Osteoblast (primary cell): ENCODE results near the gene APRT. TPM values are rescaled to one million over a fixed set of nuclear protein-coding genes. Genes with fewer than 3 reads are reported as not detected.

Source experiments
- DNase-seq: peaks from one replicate; pipeline ENCODE4 v3.0.0; 2011; ENCODE audit warnings: low spot score, mixed read lengths; ENCODE audit not compliant: insufficient read length; ENCODE audit errors: missing footprints
- H2AFZ ChIP-seq: 2 replicates; pipeline ENCODE4 v1.6.0; 2011; ENCODE audit warnings: mild to moderate bottlenecking, low read length
- H3K27ac ChIP-seq: 2 replicates; pipeline ENCODE4 v1.5.1; 2011; ENCODE audit warnings: mild to moderate bottlenecking, low read depth, low read length, moderate library complexity
- H3K27me3 ChIP-seq: 2 replicates; pipeline ENCODE4 v1.6.0; 2012; ENCODE audit warnings: mild to moderate bottlenecking, control low read depth, inconsistent platforms, low read length, moderate library complexity; ENCODE audit not compliant: insufficient read depth
- H3K36me3 ChIP-seq: 2 replicates; pipeline ENCODE4 v1.5.1; 2011; ENCODE audit warnings: mild to moderate bottlenecking, low read length, control low read depth, moderate library complexity; ENCODE audit not compliant: insufficient read depth
- H3K4me1 ChIP-seq: 2 replicates; pipeline ENCODE4 v1.5.1; 2011; ENCODE audit warnings: mild to moderate bottlenecking, low read length, control low read depth, moderate library complexity; ENCODE audit not compliant: insufficient read depth
- H3K4me2 ChIP-seq: 2 replicates; pipeline ENCODE4 v1.6.0; 2011; ENCODE audit warnings: mild to moderate bottlenecking, low read length; ENCODE audit not compliant: insufficient read depth
- H3K4me3 ChIP-seq: fragments of 200-600 bp; sonication (generic); 3 replicates; pipeline ENCODE4 v1.5.1; 2012; ENCODE audit warnings: mild to moderate bottlenecking, low read length, inconsistent platforms; ENCODE audit not compliant: insufficient read depth
- H3K79me2 ChIP-seq: 2 replicates; pipeline ENCODE4 v1.6.0; 2012; ENCODE audit warnings: mild to moderate bottlenecking, low read length, control low read depth, inconsistent platforms; ENCODE audit not compliant: insufficient read depth
- H3K9me3 ChIP-seq: 2 replicates; pipeline ENCODE4 v1.5.1; 2011; ENCODE audit warnings: low read depth, low read length, control low read depth
- H4K20me1 ChIP-seq: 2 replicates; pipeline ENCODE4 v1.6.0; 2012; ENCODE audit warnings: mild to moderate bottlenecking, low read length, control low read depth; ENCODE audit not compliant: insufficient read depth
- total RNA-seq: library from RNA; depleted of rRNA; stranded (reverse); fragments of >200 nt; gene quantifications from 2 replicates; pipeline ENCODE4 v1.2.3, GENCODE V29; 2012
- TF ChIP-seq, protein P1 (sequence below): IDR thresholded peaks from 2 replicates; pipeline ENCODE4 v1.5.1; 2011; ENCODE audit warnings: mild to moderate bottlenecking, low read depth, low read length, moderate library complexity; ENCODE audit errors: extremely low read depth

The APRT gene
- total RNA-seq, 1 donor, result 53.6 TPM

GRCh38 chr16:88828711-88829110 is 17.0 kb upstream of the APRT start:
- H3K9me3 ChIP-seq, result no peaks in the 10 kb centered on the region
- no peak overlapping the region for H3K4me3 ChIP-seq
- no peaks in the 10 kb centered on the region for H4K20me1 ChIP-seq
- H2AFZ ChIP-seq, result no peak overlapping the region
- TF ChIP-seq, protein P1, sequence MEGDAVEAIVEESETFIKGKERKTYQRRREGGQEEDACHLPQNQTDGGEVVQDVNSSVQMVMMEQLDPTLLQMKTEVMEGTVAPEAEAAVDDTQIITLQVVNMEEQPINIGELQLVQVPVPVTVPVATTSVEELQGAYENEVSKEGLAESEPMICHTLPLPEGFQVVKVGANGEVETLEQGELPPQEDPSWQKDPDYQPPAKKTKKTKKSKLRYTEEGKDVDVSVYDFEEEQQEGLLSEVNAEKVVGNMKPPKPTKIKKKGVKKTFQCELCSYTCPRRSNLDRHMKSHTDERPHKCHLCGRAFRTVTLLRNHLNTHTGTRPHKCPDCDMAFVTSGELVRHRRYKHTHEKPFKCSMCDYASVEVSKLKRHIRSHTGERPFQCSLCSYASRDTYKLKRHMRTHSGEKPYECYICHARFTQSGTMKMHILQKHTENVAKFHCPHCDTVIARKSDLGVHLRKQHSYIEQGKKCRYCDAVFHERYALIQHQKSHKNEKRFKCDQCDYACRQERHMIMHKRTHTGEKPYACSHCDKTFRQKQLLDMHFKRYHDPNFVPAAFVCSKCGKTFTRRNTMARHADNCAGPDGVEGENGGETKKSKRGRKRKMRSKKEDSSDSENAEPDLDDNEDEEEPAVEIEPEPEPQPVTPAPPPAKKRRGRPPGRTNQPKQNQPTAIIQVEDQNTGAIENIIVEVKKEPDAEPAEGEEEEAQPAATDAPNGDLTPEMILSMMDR, result no peak
- DNase-seq, result no peak
- no peaks in the 10 kb centered on the region for H3K36me3 ChIP-seq
- H3K4me2 ChIP-seq, result no peak overlapping the region
- H3K27ac ChIP-seq, result no peak overlapping the region
- H3K4me1 ChIP-seq, result no peaks in the 10 kb centered on the region
- H3K27me3 ChIP-seq, result no peaks in the 10 kb centered on the region
- H3K79me2 ChIP-seq, result no peaks in the 10 kb centered on the region

DNA sequence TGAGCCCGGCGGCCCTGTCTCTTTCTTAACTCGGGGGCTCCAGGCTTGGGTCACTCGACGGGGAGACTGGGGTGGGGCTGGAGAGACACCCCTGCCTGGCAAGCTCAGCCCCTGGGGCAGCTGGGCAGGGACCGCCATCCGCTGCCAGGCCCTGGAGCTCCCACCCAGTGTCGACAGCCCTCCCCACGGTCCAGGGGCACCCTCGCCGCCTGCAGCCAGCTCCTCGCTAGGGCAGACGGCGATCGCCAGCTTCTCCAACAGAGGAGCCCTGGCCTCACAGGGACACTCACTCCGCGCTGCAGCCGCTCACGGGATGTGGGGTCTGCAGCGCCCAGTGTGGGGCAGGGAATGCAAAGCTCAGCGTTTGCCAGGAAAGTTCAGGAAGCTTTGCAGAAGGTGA is 16.0 kb upstream of the APRT start:
- TF ChIP-seq, protein P1, result no peak

DNA sequence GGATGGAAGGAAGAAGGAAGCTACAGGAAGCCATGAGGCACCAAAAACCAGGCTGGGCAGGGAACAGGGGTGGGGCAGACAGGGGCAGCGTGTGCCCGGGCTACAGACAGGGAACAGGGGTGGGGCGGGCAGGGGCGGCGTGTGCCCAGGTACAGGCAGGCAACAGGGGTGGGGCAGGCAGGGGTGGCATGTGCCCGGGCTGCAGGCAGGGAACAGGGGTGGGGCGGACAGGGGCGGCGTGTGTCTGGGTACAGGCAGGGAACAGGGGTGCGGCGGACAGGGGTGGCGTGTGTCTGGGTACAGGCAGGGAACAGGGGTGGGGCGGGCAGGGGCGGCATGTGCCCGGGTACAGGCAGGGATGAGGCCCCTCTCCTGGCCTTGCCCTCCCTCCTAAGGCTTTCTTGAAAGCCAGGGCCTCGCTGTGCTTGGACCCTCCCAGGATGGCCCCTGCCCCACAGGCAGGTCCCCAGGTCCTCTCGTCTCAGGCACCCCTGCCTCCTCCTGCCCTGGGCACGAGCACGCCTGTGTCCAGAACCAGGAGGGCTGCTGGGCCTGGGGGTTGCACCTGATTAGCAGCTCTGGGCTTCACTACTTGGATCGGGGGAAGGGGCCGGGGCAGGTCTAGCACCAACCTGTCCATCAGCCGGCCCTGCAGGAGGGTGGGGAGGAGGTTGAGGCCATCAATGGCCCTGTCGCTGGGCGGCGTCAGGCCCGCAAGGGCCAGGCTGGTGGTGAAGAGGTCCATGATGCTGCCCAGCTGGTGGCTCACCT is 14.5 kb upstream of the APRT start:
- TF ChIP-seq, protein P1, result no peak
- H3K4me1 ChIP-seq, result no peaks in the 10 kb centered on the region

More for the DNA sequence above, 16.0 kb upstream of the APRT start:
- no peak overlapping the region for H3K4me3 ChIP-seq
- no peaks in the 10 kb centered on the region for H3K27me3 ChIP-seq
- H2AFZ ChIP-seq, result no peak overlapping the region
- no peaks in the 10 kb centered on the region for H3K79me2 ChIP-seq
- no peaks in the 10 kb centered on the region for H4K20me1 ChIP-seq
- H3K36me3 ChIP-seq, result no peaks in the 10 kb centered on the region
- DNase-seq, result no peak
- H3K4me1 ChIP-seq, result no peaks in the 10 kb centered on the region
- no peak overlapping the region for H3K27ac ChIP-seq
- no peak overlapping the region for H3K4me2 ChIP-seq
- H3K9me3 ChIP-seq, result no peaks in the 10 kb centered on the region

GRCh38 chr16:88825146-88825545 is 13.4 kb upstream of the APRT start:
- DNase-seq, result no peak
- H3K4me2 ChIP-seq, result no peak overlapping the region
- TF ChIP-seq, protein P1, result no peak
- no peak overlapping the region for H3K4me3 ChIP-seq
- H3K9me3 ChIP-seq, result no peaks in the 10 kb centered on the region
- no peaks in the 10 kb centered on the region for H3K36me3 ChIP-seq
- no peak overlapping the region for H3K27ac ChIP-seq
- H3K4me1 ChIP-seq, result no peaks in the 10 kb centered on the region
- no peaks in the 10 kb centered on the region for H4K20me1 ChIP-seq
- H3K79me2 ChIP-seq, result no peaks in the 10 kb centered on the region
- no peaks in the 10 kb centered on the region for H3K27me3 ChIP-seq
- no peak overlapping the region for H2AFZ ChIP-seq

More for the DNA sequence above, 14.5 kb upstream of the APRT start:
- Histone ChIP-seq H2AFZ (no peak overlapping the region), H3K4me2 (no peak overlapping the region), H3K79me2 (no peaks in the 10 kb centered on the region), H4K20me1 (no peaks in the 10 kb centered on the region), H3K27me3 (no peaks in the 10 kb centered on the region), H3K27ac (no peak overlapping the region), H3K9me3 (no peaks in the 10 kb centered on the region), H3K4me3 (no peak overlapping the region), H3K36me3 (no peaks in the 10 kb centered on the region)
- no peak for DNase-seq
